ENCODE measurements around the gene ETFA.

Gene ETFA

GRCh38 chr15:76311100-76311953 is at the start of gene ETFA:
TSS of gene ETFA (minus strand) at chr15:76311469. CDS start at chr15:76311388, 81 bp downstream.
- peak within 1 kb of the TSS; percentile 98 for H3K4me3 ChIP-seq (ENCODE audit: low read depth, low read length)
- DNase-seq (ENCODE audit: low read depth), result peak; percentile 91
- no peak for TF ChIP-seq CTCF (IDR thresholded peaks at IDR 0.05; ENCODE audit: low read depth, low read length, missing control alignments)

- no peak for DNase-seq (ENCODE audit: low read depth)
- H3K4me3 ChIP-seq (ENCODE audit: low read depth, low read length), result no peak overlapping the region
- TF ChIP-seq CTCF (IDR thresholded peaks at IDR 0.05; ENCODE audit: low read depth, low read length, missing control alignments), result no peak
Measured at GRCh38 chr15:76360416-76360815, 49.1 kb upstream of the ETFA start.

GRCh38 chr15:76359152-76359551 is 47.9 kb upstream of the ETFA start:
- no peak overlapping the region for H3K4me3 ChIP-seq (ENCODE audit: low read depth, low read length)
- no peak for DNase-seq (ENCODE audit: low read depth)
- TF ChIP-seq CTCF (IDR thresholded peaks at IDR 0.05; ENCODE audit: low read depth, low read length, missing control alignments), result no peak

- no peak for TF ChIP-seq CTCF (IDR thresholded peaks at IDR 0.05; ENCODE audit: low read depth, low read length, missing control alignments)
- no peak for DNase-seq (ENCODE audit: low read depth)
Measured at GRCh38 chr15:76358453-76358852, 47.2 kb upstream of the ETFA start.

GRCh38 chr15:76354823-76355440 is 43.7 kb upstream of the ETFA start:
- no peak overlapping the region for H3K4me3 ChIP-seq (ENCODE audit: low read depth, low read length)
- DNase-seq (ENCODE audit: low read depth), result no peak
- TF ChIP-seq CTCF (IDR thresholded peaks at IDR 0.05; ENCODE audit: low read depth, low read length, missing control alignments), result no peak

More at GRCh38 chr15:76358453-76358852, 47.2 kb upstream of the ETFA start:
- no peak overlapping the region for H3K4me3 ChIP-seq (ENCODE audit: low read depth, low read length)

- H3K4me3 ChIP-seq (ENCODE audit: low read depth, low read length), result no peak overlapping the region
- DNase-seq (ENCODE audit: low read depth), result no peak
- TF ChIP-seq CTCF (IDR thresholded peaks at IDR 0.05; ENCODE audit: low read depth, low read length, missing control alignments), result no peak
Measured at GRCh38 chr15:76353903-76354302, 42.6 kb upstream of the ETFA start.

Data from GM12864 (cell line).